ENCODE results near the gene ZFR2.
"Not testable (repeated sequence)": the region's sequence is repeated elsewhere in the genome, so short reads cannot be mapped to it uniquely, and the experiment has no call there.

Gene ZFR2

DNA sequence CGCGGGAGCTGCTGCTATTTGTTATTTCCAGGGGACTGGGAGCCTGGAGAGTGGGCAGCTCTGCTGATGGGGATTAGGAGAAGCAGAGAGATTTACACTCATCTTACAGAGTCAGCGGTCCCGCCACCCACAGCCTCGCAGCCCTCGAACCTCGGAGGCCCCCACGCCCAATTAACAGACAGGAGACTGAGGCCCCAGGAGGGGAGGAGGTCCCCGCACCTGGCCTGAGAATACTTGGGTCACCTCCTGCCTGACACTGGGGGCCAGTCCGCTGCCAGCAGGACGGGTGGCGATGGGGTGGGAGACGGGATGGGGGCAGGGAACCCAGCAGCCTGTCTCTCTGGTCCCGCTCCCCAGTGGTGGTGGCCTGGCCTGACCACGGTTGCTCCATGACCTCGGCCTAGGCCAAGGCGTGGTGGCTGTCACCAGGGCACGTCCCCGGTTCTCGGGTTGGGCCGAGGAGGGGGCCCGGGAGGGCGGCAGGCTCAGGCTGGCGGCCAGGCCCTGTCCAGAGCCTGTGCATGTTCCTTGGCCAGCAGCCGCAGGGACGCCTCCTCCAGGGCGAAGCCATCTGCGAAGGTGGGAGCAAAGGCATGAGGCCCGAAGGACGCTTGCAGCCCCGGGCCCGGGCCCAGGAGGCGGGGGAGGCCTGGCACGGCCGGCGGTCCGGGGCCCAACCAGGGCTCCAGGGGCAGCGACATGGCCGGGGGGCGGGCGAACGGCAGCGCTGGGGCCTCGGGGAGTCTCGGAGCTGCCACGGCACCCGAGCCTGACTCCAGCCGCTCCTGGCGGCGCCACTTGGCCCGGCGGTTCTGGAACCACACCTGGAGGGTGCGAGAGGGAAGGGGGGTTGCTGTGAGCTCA is 98.5 kb downstream of the ZFR2 start:
- DNase-seq = no peak

GRCh38 chr19:3769494-3769893 is 99.3 kb downstream of the ZFR2 start:
- no peak for DNase-seq

GRCh38 chr19:3768748-3769099 is 100.1 kb downstream of the ZFR2 start:
- no peak for DNase-seq

GRCh38 chr19:3768015-3768747 is 100.7 kb downstream of the ZFR2 start:
- no peak for DNase-seq

DNA sequence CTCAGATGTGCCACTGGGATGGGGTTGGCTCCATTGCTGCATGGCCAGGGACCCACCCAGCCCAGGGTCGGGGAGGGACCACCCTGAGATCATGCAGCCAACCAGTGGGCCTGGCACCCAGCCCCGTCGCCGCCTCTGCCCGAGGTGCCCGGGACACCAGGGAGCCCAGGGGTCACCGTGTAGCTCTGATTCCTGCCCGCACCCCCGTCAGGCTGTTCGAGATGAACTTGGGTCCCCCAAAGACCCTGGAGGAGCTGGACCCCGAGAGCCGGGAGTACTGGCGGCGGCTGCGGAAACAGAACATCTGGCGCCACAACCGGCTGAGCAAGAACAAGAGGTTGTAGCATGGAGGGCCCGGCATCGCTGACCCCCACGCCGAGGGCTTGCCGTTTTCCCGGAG is 101.8 kb downstream of the ZFR2 start:
- DNase-seq = no peak

- peak in 1 of 5 donors; percentile 44 for DNase-seq
These were observed 102.3 kb downstream of the ZFR2 start for GRCh38 chr19:3766520-3766919.

DNA sequence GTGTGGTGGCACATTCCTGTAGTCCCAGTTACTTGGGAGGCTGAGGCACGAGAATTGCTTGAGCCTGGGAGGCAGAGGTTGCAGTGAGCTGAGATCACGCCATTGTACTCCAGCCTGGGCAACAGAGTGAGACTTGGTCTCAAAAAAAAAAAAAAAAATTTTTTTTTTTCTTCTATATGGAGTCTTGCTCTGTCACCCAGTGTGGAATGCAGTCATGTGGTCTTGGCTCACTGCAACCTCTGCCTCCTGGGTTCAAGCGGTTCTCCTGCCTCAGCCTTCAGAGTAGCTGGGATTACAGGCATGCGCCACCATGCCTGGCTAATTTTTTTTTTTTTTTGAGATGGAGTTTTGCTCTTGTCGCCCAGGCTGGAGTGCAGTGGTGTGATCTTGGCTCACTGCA is 103.1 kb downstream of the ZFR2 start:
- not testable (repeated sequence) for DNase-seq

GRCh38 chr19:3765121-3765520 is 103.7 kb downstream of the ZFR2 start:
- DNase-seq = no peak

- peak; percentile 98 to 100 (median 98) for DNase-seq
These were observed 106.1 kb downstream of the ZFR2 start, which contains the start of gene MRPL54 for GRCh38 chr19:3762501-3763459. Gene MRPL54 (plus strand): TSS chr19:3762682. CDS start chr19:3762701, 19 bp downstream.

DNA sequence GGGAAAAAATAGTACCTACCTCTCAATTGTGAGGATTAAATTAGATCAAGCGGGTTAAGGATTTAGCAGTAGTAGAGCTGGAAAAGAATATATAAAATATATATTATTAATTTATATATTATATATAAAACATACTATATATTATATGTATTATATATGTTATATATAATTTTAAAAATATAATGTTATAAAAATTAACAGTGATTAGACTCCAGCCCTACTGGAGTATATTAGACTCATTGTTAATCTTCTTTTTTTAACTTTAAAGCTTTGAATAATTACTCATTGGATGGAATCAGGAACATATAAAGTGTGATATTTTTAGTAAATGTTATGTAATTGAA is 106.7 kb downstream of the ZFR2 start:
- no peak for DNase-seq

DNA sequence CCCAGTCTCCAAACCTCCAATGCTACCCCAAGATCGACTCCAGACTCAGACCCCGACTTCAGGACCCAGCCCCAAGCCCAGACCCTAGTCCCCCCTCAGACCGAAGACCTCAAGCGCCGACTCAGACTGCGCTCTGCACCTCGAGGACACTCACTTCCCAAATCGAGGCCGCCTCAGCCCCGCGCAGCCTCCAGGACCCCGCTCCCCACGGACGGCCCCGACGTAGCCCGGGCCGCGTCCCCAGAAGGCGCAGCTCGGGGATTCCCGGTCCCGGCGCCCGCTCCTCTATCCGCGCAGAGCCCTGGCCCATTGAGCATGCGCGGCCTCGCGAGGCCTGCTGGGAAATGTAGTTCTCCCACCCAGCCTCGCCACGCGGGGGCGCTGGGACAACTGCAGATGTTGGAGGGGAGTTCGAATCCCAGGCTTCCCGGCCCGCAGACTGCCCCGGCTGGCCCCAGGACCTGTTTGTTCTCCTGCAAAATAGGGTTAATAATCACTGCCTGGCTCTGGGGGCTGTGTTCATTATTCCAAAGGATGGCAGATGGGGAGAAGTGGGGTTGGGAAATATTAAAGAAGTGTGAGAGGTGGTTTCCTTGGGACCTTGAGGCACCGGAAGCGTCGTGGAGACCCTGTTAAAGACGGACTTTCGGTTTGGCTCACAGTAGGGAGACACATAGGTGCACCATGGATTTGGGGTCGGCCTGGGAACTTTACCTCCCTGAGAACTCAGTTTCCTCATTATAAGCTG is 107.3 kb downstream of the ZFR2 start, which contains the start of gene APBA3:
Gene APBA3, minus strand, starts transcription at position 311 of the 748 bp plus-strand sequence. CDS start 1,428 bp downstream, outside the sequence.
- peak; percentile 90 to 94 (median 90) for DNase-seq

DNA sequence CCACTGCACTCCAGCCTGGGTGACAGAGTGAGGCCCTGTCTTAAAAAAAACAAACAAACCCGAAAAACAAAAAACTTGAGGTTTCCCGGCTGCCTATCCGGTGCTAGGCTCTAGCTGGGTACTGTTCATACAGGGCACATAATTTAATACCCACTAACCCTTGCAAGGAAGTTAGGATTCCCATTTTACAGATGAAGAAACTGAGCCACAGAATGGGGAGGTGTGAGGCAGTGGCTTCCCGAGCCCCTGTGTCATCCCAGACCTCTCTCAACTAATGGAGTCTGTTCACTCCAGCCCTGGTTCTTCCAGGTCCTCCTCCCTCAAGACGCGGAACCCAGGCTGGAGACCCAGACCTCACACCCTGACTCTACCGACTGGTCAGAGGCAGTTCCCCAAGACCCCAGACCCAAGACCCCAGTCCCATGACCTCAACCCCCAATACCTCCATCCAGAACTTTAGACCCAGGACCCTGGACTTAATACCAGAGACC is 107.9 kb downstream of the ZFR2 start:
- DNase-seq = peak in 2 of 5 donors; percentile 13 to 25

DNA sequence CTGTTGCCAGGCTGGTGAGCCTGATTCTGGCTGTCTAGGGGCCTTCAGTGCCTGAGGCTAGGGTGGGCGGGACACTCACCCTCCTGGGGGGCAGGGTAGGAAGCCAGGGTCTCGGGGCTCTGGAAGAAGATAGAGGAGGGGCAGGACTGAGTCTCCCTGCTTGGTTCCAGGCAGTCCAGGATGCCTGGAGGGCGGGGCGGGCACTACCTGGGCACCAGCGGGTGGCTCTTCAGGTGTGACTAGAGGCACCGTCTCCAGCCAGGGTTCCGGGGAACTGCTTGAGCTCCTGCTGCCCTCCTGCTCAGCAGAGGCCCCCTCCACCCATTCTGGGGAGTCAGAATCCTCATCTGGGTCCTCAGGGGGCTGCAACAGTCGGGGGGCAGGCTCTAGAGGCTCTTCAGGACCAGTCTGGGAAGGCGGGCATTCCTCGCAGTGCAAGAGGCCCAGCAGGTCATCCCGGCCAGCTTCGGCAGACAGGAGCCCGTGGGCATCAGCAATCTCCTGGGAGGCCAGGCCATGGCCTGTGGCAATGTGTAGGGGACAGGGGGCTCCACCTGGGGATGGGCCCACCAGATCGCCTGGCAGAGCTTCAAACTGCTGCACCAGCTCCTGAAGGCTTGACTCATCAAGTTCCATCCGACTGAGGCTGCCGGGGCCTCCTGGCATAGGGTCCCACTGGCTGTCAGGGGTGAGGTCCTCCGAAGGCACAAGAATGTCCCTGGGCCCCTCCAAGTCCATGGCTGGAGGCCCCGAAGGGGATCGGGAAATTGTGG is 109.2 kb downstream of the ZFR2 start:
- DNase-seq = no peak

DNA sequence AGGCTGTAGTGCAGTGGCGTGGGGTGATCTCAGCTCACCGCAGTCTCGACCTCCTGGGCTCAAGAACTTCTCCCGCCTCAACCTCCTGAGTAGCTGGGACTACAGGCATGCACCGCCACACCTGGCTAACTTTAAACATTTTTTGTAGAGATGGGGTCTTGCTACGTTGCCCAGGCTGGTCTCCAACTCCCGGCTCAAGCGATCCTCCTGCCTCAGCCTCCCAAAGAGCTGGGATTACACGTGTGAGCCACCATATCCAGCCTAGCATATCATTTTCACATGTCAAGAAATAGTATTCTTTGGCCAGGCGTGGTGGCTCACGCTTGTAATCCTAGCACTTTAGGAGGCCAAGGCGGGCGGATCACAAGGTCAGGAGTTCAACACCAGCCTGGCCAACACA is 110.5 kb downstream of the ZFR2 start:
- DNase-seq = not testable (repeated sequence)

- DNase-seq = not testable (repeated sequence)
These were observed 111.1 kb downstream of the ZFR2 start for GRCh38 chr19:3757705-3758104.
